Adrenal gland (tissue), 12 donors: ENCODE data around the gene SERTAD3. TPM values are rescaled to one million over a fixed set of nuclear protein-coding genes. Genes with fewer than 3 reads are reported as not detected.
A peak's percentile ranks its signal among the peaks of the same experiment; 100 is the strongest.
"Not testable (repeated sequence)": the region's sequence is repeated elsewhere in the genome, so short reads cannot be mapped to it uniquely, and the experiment has no call there.

Experiments used
- DNase-seq, 7 donors: peaks; one replicate each; pipeline ENCODE4 v3.0.0-alpha.2; 2019 to 2020
- H3K27ac ChIP-seq, 5 donors: fragments of 200-600 bp; sonication (generic) in 4 of 5; 1 replicate in 3 of 5; 2 replicates in 2 of 5; pipeline versions ENCODE4 v1.5.1 to v1.8.0; 2016 to 2020; ENCODE audit warnings: mild to moderate bottlenecking in 1 of 5
- H3K27me3 ChIP-seq: fragments of 200-600 bp; 2 replicates; pipeline ENCODE4 v1.8.0; 2021
- H3K36me3 ChIP-seq, 2 donors: fragments of 200-600 bp; replicated peaks in 1 of 2; 1 replicate in 1 of 2; 2 replicates in 1 of 2; pipeline versions ENCODE4 v1.5.1 to v1.8.0; 2018 to 2022
- H3K4me1 ChIP-seq, 2 donors: fragments of 200-600 bp; replicated peaks in 1 of 2; 1 replicate in 1 of 2; 2 replicates in 1 of 2; pipeline versions ENCODE4 v1.5.1 to v1.8.0; 2018 to 2021
- H3K4me3 ChIP-seq, 4 donors: fragments of 200-600 bp; sonication (generic) in 3 of 4; one replicate each; pipeline ENCODE4 v1.5.1; 2016 to 2018
- H3K9me3 ChIP-seq, 3 donors: fragments of 200-600 bp; sonication (generic) in 1 of 3; replicated peaks in 1 of 3; 1 replicate in 2 of 3; 2 replicates in 1 of 3; pipeline versions ENCODE4 v1.5.1 to v1.8.0; 2016 to 2021
- POLR2A ChIP-seq, 2 donors: fragments of 450-650 bp; IDR thresholded peaks; one replicate each; pipeline ENCODE4 v1.6.1; 2017; ENCODE audit warnings: antibody characterized with exemption in 2 of 2, mild to moderate bottlenecking in 2 of 2, moderate library complexity in 1 of 2
- WGBS, 4 donors: extraction: QIAGEN DNeasy Blood & Tissue Kit in 2 of 4; methylation state at CpG; one replicate each; pipeline versions ENCODE4 v1.1.5 to v1.1.7; 2013 to 2017; 5-methylcytosine and 5-hydroxymethylcytosine counted together
- intact Hi-C, 2 donors: fragments of 100-400 bp; cut with DNase I; formaldehyde crosslinking; loops; one replicate each; pipeline versions ENCODE4 v1.14.1 to v1.15.0; 2022 to 2023
- polyA plus RNA-seq, 3 donors: library from polyadenylated mRNA; stranded (reverse); fragments of 200-250 nt in 2 of 3; fragments of 350-450 nt in 1 of 3; fragmentation: Illumina TruSeq in 1 of 3; extraction: RNeasy Lipid Tissue Mini Kit (QIAGEN cat#74804) in 1 of 3; gene quantifications; one replicate each; pipeline ENCODE4 v1.2.3, GENCODE V29; 2013 to 2014
- total RNA-seq, 9 donors: library from RNA; depleted of rRNA in 4 of 9; stranded (reverse); fragments of >200 nt in 4 of 9; fragments of 120-200 nt in 1 of 9; fragmentation: NEBNext Ultra II Directional in 1 of 9; extraction: Animal tissue kit (Norgen Biotek cat#: 25700) in 1 of 9; gene quantifications; one replicate each; pipeline versions ENCODE4 v1.1.0 to v1.2.4, GENCODE V29; 2013 to 2023
- TF ChIP-seq, protein P1 (sequence below), 6 experiments: fragments of 450-650 bp in 4 of 6; fragments of 200-600 bp in 2 of 6; sonication (generic) in 1 of 6; IDR thresholded peaks; 1 replicate in 5 of 6; 2 replicates in 1 of 6; pipeline versions ENCODE4 v1.5.1 to v1.8.0; 2016 to 2021; ENCODE audit warnings: antibody characterized with exemption in 6 of 6, mild to moderate bottlenecking in 2 of 6, moderate library complexity in 1 of 6
- donor health status: healthy with polysubstance abuse.
- donor health status: Bipolar disorder and iron deficiency.
- donor health status: DM: yes; HTN: yes; CAD: no.
- donor health status: DM: no; HTN: no; CAD: no.
- donor health status: DM: no; HTN: no; CAD: no.
- donor health status: DM: yes; HTN: yes; CAD: no.

The SERTAD3 gene
- total and polyA plus RNA-seq, 12 donors, result 12.1 to 60.2 (median 29.5) TPM

DNA sequence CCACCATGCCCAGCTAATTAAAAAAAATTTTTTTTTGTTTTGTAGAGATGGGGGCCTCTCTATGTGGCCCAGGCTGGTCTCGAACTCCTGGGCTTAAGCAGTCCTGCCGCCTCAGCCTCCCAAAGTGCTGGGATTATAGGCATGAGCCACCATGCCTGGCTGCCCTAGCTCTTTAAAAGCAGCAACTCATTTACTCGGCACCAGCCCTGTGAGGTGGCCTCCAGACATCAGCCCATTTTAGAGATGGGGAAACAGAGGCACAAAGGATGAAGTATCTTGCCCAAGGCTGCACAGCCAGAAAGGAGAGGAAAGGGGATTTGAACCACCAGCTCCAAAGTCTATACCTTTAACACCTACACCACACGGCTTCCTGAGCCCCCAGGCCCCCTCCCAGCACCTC lies 31.3 kb downstream of the SERTAD3 start:
- H3K27me3 ChIP-seq, result no peaks in the 10 kb centered on the region
- intact Hi-C loops, result no loop called here
- no peak for DNase-seq
- no peak overlapping the region for H3K27ac ChIP-seq
- H3K36me3 ChIP-seq, result no peaks in the 10 kb centered on the region
- 64 to 78% (median 67%) methylated on average over 3 to 4 of the region's 4 CpGs for WGBS, 4 donors
- H3K4me1 ChIP-seq, result peaks cover 12 to 33% of the 10 kb centered on the region in 2 donors
- no peak for TF ChIP-seq POLR2A (IDR thresholded peaks at IDR 0.05)
- TF ChIP-seq, protein P1, sequence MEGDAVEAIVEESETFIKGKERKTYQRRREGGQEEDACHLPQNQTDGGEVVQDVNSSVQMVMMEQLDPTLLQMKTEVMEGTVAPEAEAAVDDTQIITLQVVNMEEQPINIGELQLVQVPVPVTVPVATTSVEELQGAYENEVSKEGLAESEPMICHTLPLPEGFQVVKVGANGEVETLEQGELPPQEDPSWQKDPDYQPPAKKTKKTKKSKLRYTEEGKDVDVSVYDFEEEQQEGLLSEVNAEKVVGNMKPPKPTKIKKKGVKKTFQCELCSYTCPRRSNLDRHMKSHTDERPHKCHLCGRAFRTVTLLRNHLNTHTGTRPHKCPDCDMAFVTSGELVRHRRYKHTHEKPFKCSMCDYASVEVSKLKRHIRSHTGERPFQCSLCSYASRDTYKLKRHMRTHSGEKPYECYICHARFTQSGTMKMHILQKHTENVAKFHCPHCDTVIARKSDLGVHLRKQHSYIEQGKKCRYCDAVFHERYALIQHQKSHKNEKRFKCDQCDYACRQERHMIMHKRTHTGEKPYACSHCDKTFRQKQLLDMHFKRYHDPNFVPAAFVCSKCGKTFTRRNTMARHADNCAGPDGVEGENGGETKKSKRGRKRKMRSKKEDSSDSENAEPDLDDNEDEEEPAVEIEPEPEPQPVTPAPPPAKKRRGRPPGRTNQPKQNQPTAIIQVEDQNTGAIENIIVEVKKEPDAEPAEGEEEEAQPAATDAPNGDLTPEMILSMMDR (IDR thresholded peaks at IDR 0.05), result no peak
- no peaks in the 10 kb centered on the region for H3K9me3 ChIP-seq
- H3K4me3 ChIP-seq, result no peak overlapping the region

DNA sequence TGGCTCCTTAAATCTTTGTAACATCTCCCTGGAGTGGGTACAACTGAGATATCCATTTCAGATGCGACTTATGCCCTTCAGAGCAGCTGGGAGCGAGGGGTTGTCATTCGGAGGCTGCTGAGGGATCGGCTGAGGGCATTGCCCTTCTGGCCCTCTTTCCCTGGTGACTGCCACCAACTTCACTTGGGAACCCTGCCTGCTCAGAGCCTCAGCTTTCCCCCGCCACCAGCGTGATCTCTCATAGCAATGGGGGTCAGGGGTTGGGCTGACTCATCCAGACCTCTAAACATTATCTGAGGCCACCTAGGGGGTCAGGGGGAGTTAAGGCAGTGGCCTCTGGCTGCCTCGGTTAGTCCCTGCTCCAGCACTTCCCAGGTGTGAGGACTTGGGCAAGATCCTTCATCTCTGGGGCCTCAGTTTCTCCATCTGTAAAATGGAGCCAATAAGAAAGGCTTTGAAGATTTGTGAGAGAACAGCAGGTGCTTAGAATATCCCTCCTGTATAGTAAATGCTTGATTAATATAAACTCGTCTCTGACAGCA lies 32.1 kb downstream of the SERTAD3 start:
- TF ChIP-seq POLR2A (IDR thresholded peaks at IDR 0.05), result no peak
- TF ChIP-seq, protein P1 (IDR thresholded peaks at IDR 0.05), result no peak
- no peaks in the 10 kb centered on the region for H3K9me3 ChIP-seq
- H3K36me3 ChIP-seq, result no peaks in the 10 kb centered on the region
- peak overlapping the region in 1 of 4 donors; percentile 16 for H3K4me3 ChIP-seq
- intact Hi-C loops, result no loop called here
- peak in 2 of 7 donors; percentile 53 to 56 for DNase-seq
- H3K27ac ChIP-seq, result peak overlapping the region in 4 of 5 donors; percentile 18 to 74 (median 54)
- no peaks in the 10 kb centered on the region for H3K27me3 ChIP-seq
- WGBS, 4 donors, result 42 to 64% (median 55%) methylated on average over 7 to 8 of the region's 8 CpGs
- peaks cover 12 to 31% of the 10 kb centered on the region in 2 donors for H3K4me1 ChIP-seq

DNA sequence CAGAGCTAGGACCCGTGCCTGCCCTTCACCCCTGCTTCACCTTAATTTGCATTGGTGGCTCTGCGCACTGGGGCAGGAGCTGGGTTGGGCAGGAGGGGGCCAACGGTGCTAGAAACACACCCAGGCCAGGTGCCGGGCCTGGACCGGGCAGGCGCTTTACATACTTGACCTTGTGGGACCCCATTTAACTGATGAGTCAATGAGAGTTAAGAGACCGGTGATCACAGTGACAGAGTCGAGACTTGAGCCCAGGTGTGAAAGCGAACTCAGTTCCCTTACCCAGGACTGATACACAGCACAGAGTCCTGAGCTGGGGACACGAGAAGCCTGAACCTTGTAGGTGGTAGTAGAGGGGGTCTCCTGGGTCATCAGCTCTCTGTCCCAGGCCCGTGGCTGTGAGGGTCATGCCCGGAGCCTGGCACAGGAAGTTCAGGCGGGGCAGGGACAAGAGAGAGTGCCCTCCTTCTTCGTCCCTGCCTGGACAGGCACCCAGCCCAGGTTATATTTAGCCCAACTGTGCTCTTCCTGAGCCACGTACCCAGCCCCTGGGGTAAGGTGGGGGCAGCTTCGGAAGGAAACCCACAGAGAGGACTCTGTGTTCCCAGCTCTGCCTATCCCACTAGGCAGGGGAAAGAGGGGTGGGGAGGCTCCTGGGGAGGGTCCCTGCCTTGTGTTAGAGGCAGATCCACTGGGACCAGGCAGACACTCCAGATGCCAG lies 32.9 kb downstream of the SERTAD3 start:
- peak overlapping the region in 4 of 5 donors; percentile 18 to 74 (median 54) for H3K27ac ChIP-seq
- 31 to 37% (median 36%) methylated on average over 8 to 16 of the region's 16 CpGs for WGBS, 4 donors
- TF ChIP-seq POLR2A (IDR thresholded peaks at IDR 0.05), result peak in 1 of 2 donors; percentile 33
- TF ChIP-seq, protein P1 (IDR thresholded peaks at IDR 0.05), result no peak

DNA sequence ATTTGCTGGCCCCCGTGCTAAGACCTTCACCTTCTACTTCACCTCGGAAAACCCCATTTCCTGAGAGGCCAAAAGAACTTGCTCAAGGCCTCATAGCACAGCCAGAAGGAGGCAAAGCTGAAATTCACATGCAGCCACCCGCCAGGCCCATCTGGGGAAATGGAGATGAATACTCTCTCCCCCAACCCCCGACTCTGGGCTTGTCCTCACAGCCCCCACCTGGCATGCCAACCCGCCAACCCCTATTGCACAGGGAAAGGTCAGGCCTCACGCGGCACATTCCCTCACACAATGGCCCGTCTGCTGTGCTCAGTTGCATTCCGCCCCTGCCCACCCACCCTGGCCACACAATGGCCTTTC lies 34.1 kb downstream of the SERTAD3 start:
- no peaks in the 10 kb centered on the region for H3K36me3 ChIP-seq
- no peak for DNase-seq
- intact Hi-C loops, result no loop called here
- no peaks in the 10 kb centered on the region for H3K27me3 ChIP-seq
- no peak for TF ChIP-seq POLR2A (IDR thresholded peaks at IDR 0.05)
- TF ChIP-seq, protein P1 (IDR thresholded peaks at IDR 0.05), result no peak
- H3K9me3 ChIP-seq, result no peaks in the 10 kb centered on the region
- 40 to 69% (median 61%) methylated on average over 3 to 9 of the region's 9 CpGs for WGBS, 4 donors
- H3K4me1 ChIP-seq, result peaks cover 12 to 23% of the 10 kb centered on the region in 2 donors
- peak overlapping the region in 1 of 5 donors; percentile 52 for H3K27ac ChIP-seq
- no peak overlapping the region for H3K4me3 ChIP-seq

More for the DNA sequence above, 32.9 kb downstream of the SERTAD3 start:
- H3K36me3 ChIP-seq, result no peaks in the 10 kb centered on the region
- DNase-seq, result peak in 5 of 7 donors; percentile 57 to 77 (median 73)
- no peaks in the 10 kb centered on the region for H3K27me3 ChIP-seq
- intact Hi-C loops, result no loop called here
- H3K4me3 ChIP-seq, result peak overlapping the region in 1 of 4 donors; percentile 16
- no peaks in the 10 kb centered on the region for H3K9me3 ChIP-seq
- peaks cover 12 to 23% of the 10 kb centered on the region in 2 donors for H3K4me1 ChIP-seq

DNA sequence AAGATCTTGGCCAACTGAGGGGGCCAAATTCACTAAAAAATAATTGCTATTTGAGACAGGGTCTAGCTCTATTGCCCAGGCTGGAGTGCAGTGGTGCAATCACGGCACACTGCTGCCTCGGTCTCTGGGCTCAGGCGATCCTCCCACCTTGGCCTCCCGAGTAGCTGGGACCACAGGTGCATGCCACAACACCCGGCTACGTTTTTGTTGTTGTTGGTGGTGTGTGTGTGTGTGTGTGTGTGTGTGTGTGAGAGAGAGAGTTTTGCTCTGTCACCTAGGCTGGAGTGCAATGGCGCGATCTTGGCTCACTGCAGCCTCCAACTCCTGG lies 35.6 kb downstream of the SERTAD3 start:
- H3K4me3 ChIP-seq, H3K9me3 ChIP-seq, DNase-seq, intact Hi-C loops, H3K27ac ChIP-seq, H3K27me3 ChIP-seq, H3K36me3 ChIP-seq: not testable (repeated sequence)
- H3K4me1 ChIP-seq, result peaks cover 12 to 32% of the 10 kb centered on the region in 2 donors
- whole genome bisulfite sequencing, 4 donors, result 87 to 97% (median 90%) methylated on average over 6 to 8 of the region's 8 CpGs
